ENCODE results near the gene UTP11. TPM values are rescaled to one million over a fixed set of nuclear protein-coding genes. Genes with fewer than 3 reads are reported as not detected.
A peak's percentile ranks its signal among the peaks of the same experiment; 100 is the strongest.

UTP11 gene
- total RNA-seq, 1 experiment from 2014 or later: 48.1 TPM

DNA sequence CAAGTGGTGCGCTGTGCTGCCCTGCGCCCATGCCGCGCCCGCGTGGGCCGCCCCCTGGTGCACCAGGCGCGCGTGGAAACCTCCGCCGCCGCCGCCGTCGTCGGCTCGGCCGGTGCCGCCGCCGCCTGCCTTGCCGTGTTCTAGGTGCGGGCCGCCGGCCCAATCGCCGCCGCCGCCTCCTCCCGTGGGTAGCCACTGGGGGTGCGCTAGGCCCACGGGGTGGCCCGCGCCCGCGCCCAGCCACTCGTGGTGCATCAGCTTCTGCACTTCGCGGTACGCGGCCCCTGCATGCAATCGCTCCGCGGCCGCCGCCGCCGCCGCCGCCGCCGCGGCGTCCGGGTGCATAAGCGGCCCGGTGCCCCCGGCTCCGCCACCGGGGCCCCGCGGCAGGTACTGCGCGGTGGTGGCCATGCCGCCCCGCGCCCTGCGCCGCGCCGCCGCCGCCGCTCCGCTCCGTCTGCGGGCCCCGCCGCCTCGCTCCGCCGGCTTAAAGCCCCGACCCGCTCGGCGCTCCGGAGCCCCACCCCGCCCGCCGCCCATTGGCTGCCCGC, 33.9 kb downstream of the UTP11 start, which contains the start of gene POU3F1:
POU3F1 (minus strand) TSS at position 461 of the 551 bp plus-strand sequence; CDS start at position 411, 50 bp downstream.
- intact Hi-C loops (cut with micrococcal nuclease): no loop called here
- POLR2A ChIA-PET (ENCODE audit: unreplicated experiment): no interaction called here
- Histone ChIP-seq H3K4me2 (ENCODE audit: low read length) (peak within 1 kb of the TSS; percentile 84), H2AFZ (ENCODE audit: low read length) (peak within 1 kb of the TSS; percentile 87), H3K9ac (ENCODE audit: low read length) (no peak within 1 kb of the TSS), H3K4me3 (ENCODE audit: low read length) (peak within 1 kb of the TSS; percentile 67), H3K79me2 (ENCODE audit: low read length) (no peaks in the 10 kb centered on the region), H3K4me1 (ENCODE audit: insufficient read depth, low read length) (no peaks in the 10 kb centered on the region), H3K27ac (ENCODE audit: low read length) (no peak within 1 kb of the TSS), H3K27me3 (ENCODE audit: low read length) (peaks cover 33% of the 10 kb centered on the region), H3F3A (ENCODE audit: low read length, unreplicated experiment) (no peaks in the 10 kb centered on the region), H3K9me2 (replicated peaks; ENCODE audit: low read length) (no peaks in the 10 kb centered on the region), H3K36me3 (ENCODE audit: low read depth, low read length) (no peaks in the 10 kb centered on the region), H4K20me1 (ENCODE audit: low read length) (no peaks in the 10 kb centered on the region), H3K9me3 (ENCODE audit: low read length) (no peaks in the 10 kb centered on the region)
- BruUV-seq (replicated peaks): no TSS peak
- no peak for ATAC-seq
- CTCF ChIA-PET: interaction anchor here (1.1 kb wide), 1 partner anchor 25 kb away, joined by 3 read pairs; no protein-coding TSS in a partner anchor
- DNase-seq: no peak
- TF ChIP-seq EZH2phosphoT487 (IDR thresholded peaks at IDR 0.05; ENCODE audit: borderline replicate concordance, low read length) (no peak), EZH2 (IDR thresholded peaks at IDR 0.05; ENCODE audit: low read length, unreplicated experiment) (no peak)
- TF ChIP-seq, protein P1, sequence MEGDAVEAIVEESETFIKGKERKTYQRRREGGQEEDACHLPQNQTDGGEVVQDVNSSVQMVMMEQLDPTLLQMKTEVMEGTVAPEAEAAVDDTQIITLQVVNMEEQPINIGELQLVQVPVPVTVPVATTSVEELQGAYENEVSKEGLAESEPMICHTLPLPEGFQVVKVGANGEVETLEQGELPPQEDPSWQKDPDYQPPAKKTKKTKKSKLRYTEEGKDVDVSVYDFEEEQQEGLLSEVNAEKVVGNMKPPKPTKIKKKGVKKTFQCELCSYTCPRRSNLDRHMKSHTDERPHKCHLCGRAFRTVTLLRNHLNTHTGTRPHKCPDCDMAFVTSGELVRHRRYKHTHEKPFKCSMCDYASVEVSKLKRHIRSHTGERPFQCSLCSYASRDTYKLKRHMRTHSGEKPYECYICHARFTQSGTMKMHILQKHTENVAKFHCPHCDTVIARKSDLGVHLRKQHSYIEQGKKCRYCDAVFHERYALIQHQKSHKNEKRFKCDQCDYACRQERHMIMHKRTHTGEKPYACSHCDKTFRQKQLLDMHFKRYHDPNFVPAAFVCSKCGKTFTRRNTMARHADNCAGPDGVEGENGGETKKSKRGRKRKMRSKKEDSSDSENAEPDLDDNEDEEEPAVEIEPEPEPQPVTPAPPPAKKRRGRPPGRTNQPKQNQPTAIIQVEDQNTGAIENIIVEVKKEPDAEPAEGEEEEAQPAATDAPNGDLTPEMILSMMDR (conservative IDR thresholded peaks at IDR 0.05; ENCODE audit: low read depth, low read length): no peak

DNA sequence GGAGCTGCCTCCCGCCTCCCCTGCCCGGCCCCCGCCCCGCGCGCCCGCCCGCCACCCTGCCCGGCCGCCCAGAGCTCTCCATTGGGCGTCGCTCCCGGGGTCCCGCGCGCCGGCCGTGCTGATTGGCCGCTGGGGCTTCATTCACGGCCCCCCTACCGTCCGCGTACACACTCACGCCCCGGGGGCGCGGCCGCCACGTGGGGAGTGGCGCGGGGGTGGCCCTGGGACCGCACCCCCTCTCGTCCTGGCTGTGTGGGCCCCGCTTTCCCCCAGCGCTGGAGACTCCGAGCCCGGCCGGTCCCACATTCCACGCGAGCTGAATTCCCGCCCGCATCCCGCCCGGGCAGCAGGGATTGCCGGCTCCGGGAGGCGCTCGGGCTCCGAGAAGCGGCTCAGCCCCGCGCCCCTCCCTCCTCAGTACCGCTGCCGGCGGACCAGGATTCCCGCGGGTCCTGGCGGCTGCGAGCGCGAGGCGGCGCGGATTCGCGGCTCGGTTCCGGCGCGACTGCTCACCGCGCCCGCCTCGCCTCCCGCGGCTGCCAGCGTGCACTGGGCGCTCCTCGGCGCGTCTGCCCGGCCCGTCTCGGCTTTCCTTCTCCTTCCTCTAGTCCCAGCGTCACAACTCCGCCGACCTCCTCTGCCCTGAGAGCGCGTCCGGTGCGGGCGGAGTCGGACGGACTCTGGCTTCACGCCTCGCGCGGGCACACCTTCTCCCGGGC, 34.5 kb downstream of the UTP11 start:
- POLR2A ChIA-PET (ENCODE audit: unreplicated experiment): no interaction called here
- DNase-seq: peak; percentile 58
- Histone ChIP-seq H3K9me2 (replicated peaks; ENCODE audit: low read length) (no peaks in the 10 kb centered on the region), H3K9ac (ENCODE audit: low read length) (no peak overlapping the region), H3K4me1 (ENCODE audit: insufficient read depth, low read length) (no peaks in the 10 kb centered on the region), H3K27ac (ENCODE audit: low read length) (no peak overlapping the region), H3K36me3 (ENCODE audit: low read depth, low read length) (no peaks in the 10 kb centered on the region), H3K4me2 (ENCODE audit: low read length) (peak overlapping the region; percentile 84), H3K27me3 (ENCODE audit: low read length) (peaks cover 33% of the 10 kb centered on the region), H3K79me2 (ENCODE audit: low read length) (no peaks in the 10 kb centered on the region), H3F3A (ENCODE audit: low read length, unreplicated experiment) (no peaks in the 10 kb centered on the region), H3K4me3 (ENCODE audit: low read length) (peak overlapping the region; percentile 67), H4K20me1 (ENCODE audit: low read length) (no peaks in the 10 kb centered on the region), H3K9me3 (ENCODE audit: low read length) (no peaks in the 10 kb centered on the region), H2AFZ (ENCODE audit: low read length) (peak overlapping the region; percentile 87)
- no TSS peak for BruUV-seq (replicated peaks)
- CTCF ChIA-PET: interaction anchor here (1.1 kb wide), 1 partner anchor 24 kb away, joined by 3 read pairs; no protein-coding TSS in a partner anchor
- peak; percentile 88 for ATAC-seq
- intact Hi-C loops (cut with micrococcal nuclease): no loop called here
- TF ChIP-seq EZH2phosphoT487 (IDR thresholded peaks at IDR 0.05; ENCODE audit: borderline replicate concordance, low read length): no peak
- TF ChIP-seq EZH2 (IDR thresholded peaks at IDR 0.05; ENCODE audit: low read length, unreplicated experiment): no peak
- TF ChIP-seq, protein P1 (conservative IDR thresholded peaks at IDR 0.05; ENCODE audit: low read depth, low read length): no peak
